Stimulated activated CD4-positive, alpha-beta T cell treated with anti-CD3 and anti-CD28 coated beads, Interleukin-15, amount 100 ng/mL, for 24 hours (primary cell): Measurements from ENCODE around the gene ABL1.

Experiments used
- DNase-seq: peaks from one replicate; pipeline ENCODE4 v3.0.0-alpha.2; 2020

ABL1 gene

DNA sequence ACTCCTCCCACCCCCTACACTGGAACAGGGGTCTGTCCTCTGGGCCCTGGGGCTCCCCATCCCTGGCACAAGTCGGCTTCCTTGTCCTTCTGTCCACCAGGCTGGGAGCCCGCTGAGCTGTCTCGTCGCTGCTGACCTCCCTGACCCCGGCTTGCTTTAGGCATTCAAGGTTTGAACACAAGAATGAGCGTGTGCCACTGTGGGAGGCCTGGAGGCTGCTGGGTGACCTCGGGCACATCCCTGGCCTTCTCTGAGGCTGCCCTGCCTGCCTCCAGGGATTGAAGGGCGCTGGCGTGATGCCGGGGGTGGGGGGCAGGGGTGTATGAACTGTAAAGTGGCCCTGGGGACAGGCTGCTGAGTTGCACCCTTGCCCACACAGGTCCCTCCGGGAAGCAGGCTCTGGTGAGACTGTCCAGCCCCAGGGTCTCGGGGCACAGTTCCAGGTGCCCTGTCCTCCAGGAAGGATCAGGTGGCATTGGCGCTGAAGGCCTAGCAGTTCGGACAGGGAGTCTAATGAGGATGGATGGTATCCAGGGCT, 85.8 kb downstream of the ABL1 start:
- DNase-seq: no peak

DNA sequence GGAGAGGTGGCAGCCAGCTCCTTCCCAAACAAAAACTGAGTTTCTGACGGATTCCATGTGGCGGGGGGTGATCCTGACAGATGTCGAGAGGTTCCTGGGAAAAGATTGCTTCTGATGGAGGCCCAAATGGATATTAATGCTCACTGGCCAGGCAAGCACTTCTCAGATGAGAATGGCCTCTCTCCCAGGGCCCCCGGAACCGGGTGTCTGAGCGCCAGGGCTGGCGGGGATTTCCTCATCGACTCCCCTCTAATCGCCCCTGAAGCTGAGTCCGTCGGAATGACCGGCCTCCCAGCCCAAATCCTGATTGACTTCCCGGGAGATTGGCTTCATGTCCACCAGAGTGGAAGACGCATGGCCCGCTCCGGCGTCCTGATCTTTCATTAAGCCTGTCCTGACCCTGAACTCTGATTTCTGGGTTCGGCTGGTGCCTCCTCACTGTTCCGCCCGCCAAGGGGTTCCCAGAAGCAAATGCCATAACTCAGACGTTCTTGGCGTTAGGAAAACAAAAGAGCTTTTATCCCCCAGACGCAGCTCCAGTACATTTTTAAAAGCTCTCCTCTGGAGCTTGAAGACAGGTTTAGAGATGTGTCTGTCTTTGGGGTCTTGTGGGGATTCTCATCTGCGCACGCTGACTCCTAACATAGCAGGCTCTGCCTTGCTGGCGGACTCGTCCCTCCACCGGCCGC, 86.4 kb downstream of the ABL1 start:
- DNase-seq: no peak

DNA sequence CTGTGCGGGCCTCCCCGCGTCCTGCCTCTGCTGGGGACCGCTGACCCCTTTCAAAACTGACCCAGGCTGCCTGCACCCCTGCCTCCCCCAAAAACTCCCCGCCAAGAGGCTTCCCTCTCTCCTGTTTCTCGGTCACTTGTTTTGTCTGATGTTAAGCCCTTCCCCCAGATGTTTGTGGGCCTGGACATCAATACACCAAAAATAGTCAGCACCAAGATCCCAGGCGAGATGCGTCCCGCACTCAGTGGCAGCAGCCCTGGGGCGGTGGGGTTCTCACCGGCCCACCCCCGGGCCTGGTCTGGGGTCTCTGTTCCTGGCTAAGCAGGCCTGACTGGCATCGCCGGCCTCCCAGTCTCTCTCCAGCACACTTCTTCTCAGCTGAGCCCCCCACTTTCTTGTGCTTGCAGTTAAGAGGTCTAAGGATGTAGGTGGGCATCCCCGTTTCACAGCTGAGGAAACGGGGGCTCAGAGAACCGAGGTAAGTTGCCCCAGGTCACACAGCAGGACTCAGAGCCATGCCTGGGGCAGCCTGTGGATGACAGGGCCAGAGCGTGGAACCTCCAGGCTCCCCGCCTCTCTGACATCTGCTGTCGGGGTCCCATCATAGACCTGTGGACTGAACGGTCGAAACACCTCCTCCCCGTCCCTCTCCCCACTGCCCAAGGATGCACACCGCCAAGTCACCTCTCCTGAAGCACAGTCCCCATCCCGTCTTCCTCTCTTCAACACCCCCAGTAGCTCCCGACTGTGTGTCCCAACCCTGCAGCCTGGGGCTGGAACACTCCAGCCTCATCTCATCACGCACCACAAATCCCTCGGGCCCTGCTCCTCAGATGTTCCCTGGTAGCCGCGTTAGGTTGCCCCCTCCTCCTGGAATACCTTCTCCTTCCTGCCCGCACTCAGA, 87.2 kb downstream of the ABL1 start:
- DNase-seq: no peak

DNA sequence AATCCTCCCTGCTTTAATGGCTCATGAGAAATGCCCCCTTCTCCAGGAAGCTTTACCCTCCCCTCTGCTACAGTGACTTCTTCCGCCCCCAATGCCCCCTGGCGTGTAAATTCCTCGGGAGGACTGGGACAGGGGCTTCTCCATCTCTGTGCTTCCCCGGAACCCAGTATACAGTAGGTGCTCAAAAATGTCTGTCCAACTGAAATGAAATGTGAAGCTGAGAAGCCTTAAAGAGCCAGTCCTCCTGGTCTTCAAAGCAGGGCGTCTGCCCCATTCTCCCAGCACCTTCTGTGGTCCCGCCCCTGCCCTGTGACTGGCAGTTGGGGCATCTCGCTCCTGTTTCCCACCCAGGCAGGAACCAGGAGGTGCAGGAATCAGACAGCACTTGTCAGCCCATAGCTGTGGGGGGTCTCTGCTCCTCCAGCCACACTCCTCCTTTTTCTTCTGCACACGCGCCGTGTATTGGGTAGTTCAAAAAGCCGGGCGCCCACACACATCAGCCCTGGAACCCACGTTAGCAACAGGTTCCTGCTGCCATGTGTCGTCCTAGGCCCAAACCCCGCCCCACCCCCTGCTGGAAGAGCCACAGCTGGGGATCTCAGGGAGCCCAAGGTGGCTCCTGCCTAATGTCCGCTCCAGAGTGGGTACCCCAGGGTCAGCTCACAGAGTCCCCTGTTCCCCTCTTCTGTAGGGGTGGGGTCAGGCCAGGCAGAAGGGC, 88.0 kb downstream of the ABL1 start:
- no peak for DNase-seq

DNA sequence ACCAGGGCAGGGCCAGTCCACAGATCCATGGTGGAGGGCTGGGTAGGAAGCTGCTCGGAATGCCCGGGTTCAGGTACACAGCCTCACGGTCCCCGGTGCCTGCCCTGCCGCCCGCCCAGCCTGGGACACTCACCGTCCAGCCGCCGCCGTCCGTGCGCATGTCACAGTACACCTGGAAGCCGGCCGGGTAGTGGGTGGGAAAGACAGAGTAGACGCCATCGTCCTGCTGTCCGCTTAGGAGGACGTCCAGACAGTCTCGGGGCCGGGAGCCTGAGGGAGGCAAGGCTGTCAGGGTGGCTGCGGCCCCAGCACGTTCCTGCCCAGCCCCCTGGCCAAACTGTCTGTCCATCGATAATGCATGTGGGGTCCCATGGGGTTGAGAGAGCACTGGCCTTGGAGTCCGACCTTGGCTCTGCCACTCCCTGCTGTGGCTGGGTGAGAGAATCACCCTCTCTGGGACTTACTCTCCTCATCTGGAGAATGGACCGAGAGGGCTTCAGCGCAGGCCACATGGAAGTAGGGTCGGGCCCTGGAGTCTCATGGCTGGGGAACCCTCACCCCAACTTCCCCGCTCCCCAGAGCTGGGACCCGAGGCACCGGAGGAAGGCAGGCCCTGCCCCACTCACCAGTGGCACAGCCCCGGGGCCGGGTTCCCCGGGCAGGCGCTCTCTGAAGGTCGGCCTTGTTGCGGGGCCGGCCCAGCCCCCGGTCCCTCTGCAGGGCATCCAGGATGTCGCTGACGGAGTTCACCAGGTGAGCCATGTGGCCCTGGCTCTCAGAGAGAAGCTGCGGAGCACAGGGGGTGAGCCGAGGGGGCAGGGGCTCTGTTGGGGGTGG, 88.8 kb downstream of the ABL1 start:
- DNase-seq: no peak

DNA sequence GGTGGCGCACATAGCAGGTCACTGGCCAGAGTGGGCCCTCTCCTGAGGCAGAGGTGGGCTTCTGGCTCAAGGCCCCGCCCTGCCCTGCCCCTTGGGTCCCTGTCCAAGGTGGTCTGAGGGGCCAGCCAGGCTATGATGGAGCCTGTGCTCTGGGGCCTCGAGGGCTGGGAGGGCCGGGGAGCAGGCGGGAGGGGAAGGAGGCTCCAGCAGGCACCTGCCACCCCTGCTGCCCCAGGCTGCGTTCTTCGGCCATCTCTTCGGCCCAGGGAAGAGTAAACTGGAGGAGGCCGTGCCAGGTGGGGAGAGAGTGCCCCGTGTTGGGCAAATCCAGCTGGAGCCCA, 89.4 kb downstream of the ABL1 start:
- no peak for DNase-seq

DNA sequence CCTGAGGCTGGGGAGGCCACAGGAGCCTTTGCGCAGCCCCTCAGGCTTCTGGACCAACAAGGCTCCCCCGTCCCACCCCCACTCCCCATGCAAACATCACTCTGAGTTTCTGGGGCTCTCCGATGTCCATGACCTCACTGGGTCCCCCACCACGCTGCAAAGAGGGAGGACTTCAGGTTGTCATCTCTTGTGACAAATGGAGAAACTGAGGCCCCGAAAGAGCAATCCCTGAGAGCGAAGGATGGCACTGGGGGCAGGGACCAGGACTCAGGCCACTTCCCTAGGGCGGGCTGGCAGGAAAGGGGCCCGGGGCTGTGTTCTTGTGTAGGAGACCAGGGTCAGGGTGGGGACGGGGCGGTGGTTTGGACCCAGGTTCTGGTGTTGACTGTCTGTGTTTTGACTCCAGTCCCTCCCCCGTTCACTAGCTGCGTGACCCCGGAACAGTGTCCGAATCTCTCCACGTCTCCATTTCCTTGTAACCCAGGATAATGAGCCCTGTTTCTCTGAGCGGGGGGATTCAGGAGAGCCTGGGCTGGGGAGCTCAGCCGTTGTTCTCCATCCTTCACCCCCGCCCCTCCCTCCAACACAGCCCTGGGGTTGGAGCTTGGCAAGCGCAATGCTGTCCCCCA, 90.1 kb downstream of the ABL1 start:
- no peak for DNase-seq

DNA sequence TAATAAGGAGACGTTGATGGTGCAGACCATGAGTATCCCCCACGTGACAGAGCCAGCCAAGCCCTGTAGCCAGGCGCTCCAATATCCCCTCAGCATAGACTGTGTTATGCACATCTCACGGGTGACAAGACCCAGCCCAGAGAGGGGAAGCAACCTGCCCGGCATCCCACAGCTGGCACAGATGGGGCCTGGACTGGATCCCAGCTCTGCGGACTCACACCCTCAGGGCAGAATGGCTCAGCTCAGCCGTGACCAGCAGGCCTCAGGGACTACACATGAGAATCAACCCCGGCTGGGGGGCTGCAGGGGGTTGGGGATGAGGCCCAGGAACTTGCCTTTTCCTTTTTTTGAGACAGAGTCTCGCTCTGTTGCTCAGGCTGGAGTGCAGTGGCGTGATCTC, 92.3 kb downstream of the ABL1 start:
- DNase-seq: no peak

DNA sequence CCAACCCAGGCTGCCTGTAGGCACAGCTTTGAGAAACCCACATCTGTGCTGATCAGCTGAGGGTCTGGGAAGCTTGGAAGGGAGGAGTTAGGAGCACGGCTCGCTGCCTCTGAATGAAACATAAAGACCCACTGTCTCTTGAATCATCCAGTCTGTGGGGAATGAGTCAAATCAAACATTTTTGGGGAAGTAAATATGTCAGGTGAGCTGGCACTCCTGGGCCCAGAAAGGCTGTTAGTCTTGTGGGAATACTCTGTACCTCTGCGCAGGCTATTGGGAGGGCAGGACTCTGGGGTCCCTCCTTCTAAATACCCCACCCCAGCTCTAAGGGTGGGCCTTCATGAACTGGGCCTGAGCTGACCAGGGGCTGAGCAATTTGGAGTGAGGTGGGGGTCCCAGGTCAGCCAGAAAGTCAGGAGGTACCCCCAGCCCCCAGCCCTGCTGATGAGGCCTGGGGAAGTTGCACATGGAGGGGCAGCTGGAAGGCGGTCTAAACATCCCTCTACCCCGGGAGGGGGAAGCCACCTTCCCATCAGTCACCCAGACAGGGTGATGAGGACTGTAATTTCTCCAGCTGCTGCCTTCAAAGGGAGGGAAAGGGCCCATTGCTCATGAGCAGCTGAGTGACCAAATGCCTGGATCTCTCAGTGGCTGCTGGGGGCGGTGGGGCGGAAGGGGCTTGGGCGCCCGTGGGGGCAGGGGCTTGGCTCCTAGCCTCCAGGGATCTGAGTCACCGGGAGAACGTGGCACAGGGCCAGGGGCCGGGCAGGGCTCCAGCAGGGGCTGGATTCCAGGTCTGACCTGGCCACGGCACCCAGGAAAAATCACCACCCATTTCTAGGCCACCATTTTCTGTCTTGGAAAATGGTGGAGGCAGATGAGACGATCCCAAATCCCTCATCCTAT, 93.2 kb downstream of the ABL1 start:
- DNase-seq: no peak

DNA sequence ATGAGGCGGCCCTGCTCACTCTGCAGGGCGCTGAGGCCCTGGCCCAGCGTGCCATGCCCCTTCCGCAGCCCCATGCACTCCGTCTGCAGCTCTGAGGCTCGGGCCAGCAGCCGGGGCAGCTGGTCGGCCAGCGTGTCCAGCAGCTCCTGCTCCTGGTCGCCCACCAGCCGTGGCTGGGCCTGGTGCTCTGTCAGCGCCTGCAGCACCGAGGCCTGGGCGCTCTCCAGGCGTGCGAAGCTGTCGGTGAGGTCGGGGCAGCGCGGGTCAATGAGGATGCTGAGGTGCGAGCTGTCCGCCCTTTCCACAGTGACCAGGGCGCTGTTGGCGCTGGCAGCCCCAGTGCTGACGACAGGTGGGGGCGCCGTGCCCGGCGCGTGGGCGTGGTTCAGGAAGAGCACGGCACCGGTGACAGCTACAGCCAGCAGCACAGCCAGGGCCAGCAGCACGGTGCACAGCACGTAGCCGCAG, 94.6 kb downstream of the ABL1 start:
- DNase-seq: no peak

DNA sequence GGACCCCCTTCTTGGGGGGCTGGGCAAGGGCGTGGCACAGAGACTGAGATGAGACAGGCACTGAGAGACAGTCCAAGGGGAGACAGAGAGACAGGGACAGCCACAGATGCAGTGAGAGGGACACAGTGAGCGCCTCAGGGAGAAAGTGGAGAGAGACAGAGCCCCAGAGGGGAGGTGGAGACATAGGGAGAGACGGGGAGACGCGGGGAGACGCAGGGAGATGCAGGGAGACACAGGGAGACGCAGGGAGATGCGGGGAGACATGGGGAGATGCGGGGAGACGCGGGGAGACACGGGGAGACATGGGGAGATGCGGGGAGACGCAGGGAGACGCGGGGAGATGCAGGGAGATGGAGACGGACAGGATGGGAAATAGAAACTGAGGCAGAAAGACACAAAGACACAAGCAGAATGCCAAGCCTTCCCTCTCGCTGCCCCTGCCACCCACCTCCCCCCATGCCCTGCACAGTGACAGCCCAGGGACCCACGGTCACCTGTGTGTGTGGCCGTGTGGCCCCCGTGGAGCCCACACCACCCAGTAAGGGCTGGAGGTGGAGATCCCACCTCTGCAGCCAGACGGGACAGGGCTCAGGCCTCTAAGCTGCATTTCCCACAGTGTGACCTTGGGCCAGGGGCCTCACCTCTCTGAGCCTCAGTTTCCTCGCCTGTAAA, 95.2 kb downstream of the ABL1 start:
- DNase-seq: no peak

DNA sequence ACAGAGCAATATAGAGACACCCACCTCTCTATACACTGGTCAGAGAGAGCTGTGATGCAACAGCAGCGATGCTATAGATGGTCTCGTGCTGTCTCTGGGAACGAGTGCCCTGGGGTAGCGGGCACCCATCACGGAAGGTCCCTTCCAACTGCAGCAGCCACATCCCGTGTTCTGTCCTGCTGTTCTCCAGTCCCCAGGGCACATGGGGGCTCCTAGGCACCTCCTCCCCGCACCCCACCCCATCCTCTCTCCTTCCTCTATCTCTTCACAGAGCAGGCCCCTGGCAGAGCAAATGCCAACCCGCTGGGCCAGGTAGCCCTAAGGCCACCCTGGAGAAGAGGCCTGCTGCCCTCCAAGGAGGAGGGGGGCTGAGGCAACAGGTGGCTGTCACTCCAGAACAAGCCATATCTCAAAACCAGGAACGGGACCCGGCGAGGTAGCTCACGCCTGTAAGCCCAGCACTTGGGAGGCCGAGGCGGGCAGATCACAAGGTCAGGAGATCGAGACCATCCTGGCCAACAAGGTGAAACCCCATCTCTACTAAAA, 95.8 kb downstream of the ABL1 start:
- no peak for DNase-seq

DNA sequence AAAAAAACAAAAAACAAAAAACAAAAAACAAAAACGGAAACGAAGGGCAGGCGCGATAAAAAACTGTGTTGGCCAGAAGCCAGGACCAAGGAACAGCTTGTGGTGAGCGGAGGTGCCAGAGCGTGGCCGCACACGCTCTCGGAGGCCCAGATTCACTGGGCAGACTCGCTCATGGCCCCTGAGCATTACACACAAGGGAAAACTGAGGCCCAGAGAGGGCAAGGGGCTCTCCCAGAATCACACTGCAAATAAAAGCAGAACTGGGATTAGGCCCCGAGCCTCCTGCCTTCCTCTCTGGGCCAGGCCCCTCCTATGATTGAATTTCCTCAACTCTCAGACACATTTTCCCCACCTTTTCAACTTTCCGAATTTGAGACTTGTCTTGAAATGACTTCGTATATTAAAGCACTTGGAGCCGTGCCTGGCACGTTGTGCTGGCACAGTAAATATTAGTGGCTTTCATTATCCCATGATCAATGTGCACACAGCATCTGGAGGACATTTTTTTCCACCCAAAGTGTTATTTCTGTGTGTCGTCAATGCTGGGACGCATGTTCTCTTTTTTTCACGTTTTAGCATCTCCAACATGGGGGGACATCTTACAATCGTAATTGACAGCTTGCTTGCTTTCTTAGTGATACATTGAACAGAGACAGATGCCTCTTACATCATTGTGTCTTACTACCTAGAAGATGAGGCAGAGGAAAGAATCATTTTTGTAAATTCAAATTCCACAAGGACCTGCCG, 96.6 kb downstream of the ABL1 start:
- DNase-seq: no peak

DNA sequence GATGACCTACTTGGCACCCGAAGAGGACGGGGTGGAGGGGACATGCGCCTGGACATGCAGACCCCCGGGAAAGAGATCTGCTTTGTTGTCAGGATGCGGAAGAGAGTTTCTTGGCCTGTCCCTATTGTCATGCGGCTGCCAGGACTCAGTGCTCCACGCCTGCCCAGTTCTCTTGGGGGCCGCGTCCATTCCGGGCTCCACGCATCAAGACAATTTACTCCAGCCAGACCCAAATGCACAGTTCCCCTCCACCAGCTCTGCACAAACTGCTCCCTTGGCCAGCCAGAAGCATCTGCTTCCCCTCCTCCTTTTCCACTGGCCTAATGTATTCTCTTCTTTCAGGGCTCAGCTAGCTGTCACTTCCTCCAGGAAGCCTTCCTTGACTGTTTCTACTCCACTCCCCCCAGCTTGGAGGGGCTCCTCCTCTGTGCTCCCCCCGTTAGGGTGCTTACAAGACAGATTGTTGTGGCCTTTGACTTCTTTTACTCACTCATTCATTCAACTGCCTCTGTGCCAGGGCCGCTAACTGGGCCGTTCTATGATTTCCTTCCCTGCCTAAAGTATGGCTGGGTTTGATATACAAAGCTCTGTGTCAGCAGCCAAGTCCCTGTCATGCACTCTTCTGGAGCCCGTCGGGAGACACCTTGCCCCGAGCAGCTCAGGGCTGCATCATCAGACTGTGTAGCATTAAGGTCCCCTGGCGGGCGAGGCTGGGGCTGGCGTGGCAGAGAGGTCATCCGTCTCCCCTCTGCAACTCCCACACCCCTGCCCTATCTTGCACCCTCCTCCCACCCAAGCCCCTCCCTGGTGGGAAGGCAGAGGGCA, 97.4 kb downstream of the ABL1 start:
- no peak for DNase-seq

DNA sequence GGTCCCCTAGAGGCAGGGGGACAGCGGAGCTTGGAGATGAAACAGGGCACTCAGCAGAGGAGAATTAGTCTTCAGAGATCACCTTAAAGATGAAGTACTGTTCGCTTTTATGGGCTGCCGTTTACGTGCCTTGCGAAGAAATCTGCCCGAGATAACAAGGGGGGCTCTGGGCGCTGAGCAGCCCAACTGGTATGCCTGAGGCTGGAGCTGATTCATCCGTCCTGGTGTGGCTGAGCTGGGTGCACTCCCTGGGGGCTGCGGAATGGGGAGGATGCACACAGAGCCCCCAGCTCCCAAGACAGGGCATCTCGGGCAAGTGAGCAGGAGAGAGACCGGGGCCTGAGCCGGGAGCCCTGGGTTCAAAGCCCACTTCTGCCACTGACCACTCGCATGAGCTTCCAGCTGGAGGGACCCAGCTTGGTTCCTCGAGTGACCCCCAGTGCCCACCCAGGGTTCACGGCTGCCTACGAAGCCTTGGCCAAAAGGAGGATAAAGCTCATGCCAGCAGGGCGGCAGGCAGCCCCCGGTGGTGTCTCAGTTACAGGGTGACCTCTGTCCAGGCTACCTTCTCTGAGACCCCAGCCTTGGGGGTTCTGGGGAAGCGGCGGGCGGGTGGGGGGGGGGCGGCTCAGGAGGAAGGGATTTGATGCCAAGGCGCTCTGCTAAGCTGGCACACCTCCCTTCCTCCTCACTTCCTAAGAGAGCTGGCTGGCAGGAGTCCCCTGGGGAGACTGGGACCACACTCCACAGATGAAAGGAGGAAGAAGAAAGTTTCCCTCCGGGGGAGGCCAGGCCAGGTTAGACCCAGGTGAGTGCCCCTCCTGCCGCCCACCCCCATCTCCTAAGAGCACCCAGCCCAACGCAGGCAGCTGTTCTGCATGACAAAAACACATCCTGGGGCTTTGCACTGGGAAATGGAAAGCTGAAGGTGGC, 98.3 kb downstream of the ABL1 start:
- no peak for DNase-seq

DNA sequence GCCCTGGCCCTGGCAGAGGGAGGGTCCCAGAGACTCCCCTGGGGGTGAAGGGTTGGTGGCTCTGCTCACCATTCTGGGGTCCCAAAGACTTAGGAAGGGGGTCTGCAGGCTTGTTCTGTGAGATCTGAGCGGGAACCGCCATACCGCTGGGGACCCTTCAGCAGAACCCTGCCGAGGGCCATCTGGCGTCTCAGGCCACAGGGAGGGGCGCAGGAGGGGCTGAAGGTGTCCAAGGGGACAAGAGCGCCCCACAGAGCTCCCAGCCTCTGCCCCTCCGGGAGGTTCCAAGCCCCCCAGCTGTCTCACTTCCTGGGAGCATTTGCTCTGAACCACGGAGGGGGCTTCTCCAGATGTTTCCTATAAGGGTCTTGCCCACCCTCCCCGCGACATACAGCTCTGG, 99.2 kb downstream of the ABL1 start:
- DNase-seq: no peak
